ENCODE data around the gene HJV.

HJV gene

DNA sequence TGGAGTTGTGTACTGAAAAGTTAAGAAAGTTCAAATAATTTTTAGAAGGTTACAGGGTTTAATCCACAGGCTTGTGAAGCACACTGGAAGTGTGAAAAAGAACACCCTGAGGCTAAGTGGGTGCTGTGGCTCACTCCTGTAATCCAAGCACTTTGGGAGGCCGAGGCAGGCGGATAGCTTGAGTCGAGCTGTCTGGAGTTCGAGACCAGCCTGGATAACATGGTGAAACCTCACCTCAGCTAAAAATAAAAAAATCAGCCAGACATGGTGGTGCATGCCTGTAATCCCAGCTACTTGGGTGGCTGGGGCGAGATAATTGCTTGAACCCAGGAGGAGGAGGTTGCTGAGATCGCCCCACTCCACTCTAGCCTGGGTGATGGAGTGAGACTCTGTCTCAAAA lies 35.0 kb downstream of the HJV start:
- TF ChIP-seq FOXM1 (IDR thresholded peaks at IDR 0.05; ENCODE audit: borderline replicate concordance, low read depth) (no peak), TCF12 (IDR thresholded peaks at IDR 0.05; ENCODE audit: low read depth) (no peak), NFIC (IDR thresholded peaks at IDR 0.05) (no peak), TEAD4 (IDR thresholded peaks at IDR 0.05) (no peak), TAF1 (IDR thresholded peaks at IDR 0.05; ENCODE audit: low read depth) (no peak), CEBPB (IDR thresholded peaks at IDR 0.05) (no peak), RAD21 (IDR thresholded peaks at IDR 0.05; ENCODE audit: low read depth) (no peak), YY1 (IDR thresholded peaks at IDR 0.05; ENCODE audit: low read depth) (no peak), EP300 (IDR thresholded peaks at IDR 0.05; ENCODE audit: borderline replicate concordance) (no peak), CREB1 (IDR thresholded peaks at IDR 0.05; ENCODE audit: low read depth) (no peak)
- TF ChIP-seq, protein P1, sequence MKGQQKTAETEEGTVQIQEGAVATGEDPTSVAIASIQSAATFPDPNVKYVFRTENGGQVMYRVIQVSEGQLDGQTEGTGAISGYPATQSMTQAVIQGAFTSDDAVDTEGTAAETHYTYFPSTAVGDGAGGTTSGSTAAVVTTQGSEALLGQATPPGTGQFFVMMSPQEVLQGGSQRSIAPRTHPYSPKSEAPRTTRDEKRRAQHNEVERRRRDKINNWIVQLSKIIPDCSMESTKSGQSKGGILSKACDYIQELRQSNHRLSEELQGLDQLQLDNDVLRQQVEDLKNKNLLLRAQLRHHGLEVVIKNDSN (IDR thresholded peaks at IDR 0.05) = no peak
- TF ChIP-seq, protein P2, sequence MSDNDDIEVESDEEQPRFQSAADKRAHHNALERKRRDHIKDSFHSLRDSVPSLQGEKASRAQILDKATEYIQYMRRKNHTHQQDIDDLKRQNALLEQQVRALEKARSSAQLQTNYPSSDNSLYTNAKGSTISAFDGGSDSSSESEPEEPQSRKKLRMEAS (IDR thresholded peaks at IDR 0.05) = no peak
- TF ChIP-seq, protein P3, sequence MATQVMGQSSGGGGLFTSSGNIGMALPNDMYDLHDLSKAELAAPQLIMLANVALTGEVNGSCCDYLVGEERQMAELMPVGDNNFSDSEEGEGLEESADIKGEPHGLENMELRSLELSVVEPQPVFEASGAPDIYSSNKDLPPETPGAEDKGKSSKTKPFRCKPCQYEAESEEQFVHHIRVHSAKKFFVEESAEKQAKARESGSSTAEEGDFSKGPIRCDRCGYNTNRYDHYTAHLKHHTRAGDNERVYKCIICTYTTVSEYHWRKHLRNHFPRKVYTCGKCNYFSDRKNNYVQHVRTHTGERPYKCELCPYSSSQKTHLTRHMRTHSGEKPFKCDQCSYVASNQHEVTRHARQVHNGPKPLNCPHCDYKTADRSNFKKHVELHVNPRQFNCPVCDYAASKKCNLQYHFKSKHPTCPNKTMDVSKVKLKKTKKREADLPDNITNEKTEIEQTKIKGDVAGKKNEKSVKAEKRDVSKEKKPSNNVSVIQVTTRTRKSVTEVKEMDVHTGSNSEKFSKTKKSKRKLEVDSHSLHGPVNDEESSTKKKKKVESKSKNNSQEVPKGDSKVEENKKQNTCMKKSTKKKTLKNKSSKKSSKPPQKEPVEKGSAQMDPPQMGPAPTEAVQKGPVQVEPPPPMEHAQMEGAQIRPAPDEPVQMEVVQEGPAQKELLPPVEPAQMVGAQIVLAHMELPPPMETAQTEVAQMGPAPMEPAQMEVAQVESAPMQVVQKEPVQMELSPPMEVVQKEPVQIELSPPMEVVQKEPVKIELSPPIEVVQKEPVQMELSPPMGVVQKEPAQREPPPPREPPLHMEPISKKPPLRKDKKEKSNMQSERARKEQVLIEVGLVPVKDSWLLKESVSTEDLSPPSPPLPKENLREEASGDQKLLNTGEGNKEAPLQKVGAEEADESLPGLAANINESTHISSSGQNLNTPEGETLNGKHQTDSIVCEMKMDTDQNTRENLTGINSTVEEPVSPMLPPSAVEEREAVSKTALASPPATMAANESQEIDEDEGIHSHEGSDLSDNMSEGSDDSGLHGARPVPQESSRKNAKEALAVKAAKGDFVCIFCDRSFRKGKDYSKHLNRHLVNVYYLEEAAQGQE (IDR thresholded peaks at IDR 0.05; ENCODE audit: low read depth) = no peak

DNA sequence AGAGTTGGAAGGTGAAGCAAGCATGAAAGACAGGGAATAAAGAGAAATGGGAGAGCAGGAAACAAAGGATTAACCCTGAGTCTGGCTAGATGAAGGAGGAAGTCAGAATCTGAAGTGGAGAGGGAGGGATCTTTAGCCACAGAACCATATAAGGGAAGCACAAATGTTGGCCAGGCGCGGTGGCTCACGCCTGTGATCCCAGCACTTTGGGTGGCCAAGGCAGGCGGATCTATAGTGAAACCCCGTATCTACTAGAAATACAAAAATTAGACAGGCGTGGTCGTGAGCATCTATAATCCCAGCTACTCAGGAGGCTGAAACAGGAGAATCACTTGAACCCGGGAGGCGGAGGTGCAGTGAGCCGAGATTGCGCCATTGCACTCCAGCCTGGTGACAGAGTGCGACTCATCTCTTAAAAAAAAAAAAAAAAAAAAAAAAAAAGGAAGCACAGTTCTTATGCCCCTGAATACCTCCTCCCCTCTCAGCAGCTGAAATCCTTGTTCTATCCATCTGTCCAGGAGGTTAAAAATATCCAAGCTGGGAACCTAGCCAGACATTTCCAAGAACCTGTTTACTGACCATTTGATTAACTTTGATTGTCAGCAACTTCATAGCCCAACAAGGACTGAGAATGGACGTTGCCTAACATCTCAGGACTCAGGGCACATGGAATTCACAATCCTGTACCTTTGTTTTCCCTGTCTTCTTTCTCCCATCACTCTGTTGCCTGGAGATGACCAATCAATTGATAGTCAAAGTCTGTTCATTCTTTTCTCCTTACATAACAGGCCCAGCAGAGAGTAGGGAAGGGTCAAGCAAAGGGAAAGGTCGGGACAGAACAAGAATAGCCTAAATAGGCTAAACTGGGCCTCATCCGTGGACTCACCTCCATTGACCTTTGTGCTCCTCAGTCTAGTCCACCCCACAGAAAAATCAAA lies 35.8 kb downstream of the HJV start:
- TF ChIP-seq, protein P3 (IDR thresholded peaks at IDR 0.05; ENCODE audit: low read depth) = no peak
- TF ChIP-seq CEBPB (IDR thresholded peaks at IDR 0.05) (peak; percentile 59), FOXM1 (IDR thresholded peaks at IDR 0.05; ENCODE audit: borderline replicate concordance, low read depth) (no peak)

DNA sequence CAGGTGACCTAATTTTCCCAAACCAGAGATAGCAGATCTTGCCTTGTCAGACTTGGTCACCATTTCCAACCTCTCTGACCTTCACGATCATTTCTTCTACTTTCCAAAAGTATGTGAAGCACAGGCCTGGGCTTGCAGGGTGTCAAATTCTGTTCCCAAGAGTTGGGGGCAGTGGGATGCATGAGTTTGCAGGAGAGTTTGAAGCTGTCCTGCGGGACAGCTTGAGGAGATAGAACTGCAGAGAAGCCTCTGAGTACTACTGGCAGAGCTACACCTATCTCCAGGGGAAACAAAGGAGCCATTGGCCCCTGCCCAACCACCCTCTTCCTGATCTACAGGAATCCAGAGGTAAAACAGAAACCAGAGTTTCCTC lies 36.4 kb downstream of the HJV start:
- no peak for TF ChIP-seq EP300 (IDR thresholded peaks at IDR 0.05; ENCODE audit: borderline replicate concordance)
- TF ChIP-seq, protein P3 (IDR thresholded peaks at IDR 0.05; ENCODE audit: low read depth) = no peak
- no peak for TF ChIP-seq ZBTB7A (IDR thresholded peaks at IDR 0.05; ENCODE audit: low read depth)
- no peak for TF ChIP-seq TAF1 (IDR thresholded peaks at IDR 0.05; ENCODE audit: low read depth)
- TF ChIP-seq TCF12 (IDR thresholded peaks at IDR 0.05; ENCODE audit: low read depth) = no peak
- no peak for TF ChIP-seq NFIC (IDR thresholded peaks at IDR 0.05)
- TF ChIP-seq YY1 (IDR thresholded peaks at IDR 0.05; ENCODE audit: low read depth) = no peak
- no peak for TF ChIP-seq FOXM1 (IDR thresholded peaks at IDR 0.05; ENCODE audit: borderline replicate concordance, low read depth)

DNA sequence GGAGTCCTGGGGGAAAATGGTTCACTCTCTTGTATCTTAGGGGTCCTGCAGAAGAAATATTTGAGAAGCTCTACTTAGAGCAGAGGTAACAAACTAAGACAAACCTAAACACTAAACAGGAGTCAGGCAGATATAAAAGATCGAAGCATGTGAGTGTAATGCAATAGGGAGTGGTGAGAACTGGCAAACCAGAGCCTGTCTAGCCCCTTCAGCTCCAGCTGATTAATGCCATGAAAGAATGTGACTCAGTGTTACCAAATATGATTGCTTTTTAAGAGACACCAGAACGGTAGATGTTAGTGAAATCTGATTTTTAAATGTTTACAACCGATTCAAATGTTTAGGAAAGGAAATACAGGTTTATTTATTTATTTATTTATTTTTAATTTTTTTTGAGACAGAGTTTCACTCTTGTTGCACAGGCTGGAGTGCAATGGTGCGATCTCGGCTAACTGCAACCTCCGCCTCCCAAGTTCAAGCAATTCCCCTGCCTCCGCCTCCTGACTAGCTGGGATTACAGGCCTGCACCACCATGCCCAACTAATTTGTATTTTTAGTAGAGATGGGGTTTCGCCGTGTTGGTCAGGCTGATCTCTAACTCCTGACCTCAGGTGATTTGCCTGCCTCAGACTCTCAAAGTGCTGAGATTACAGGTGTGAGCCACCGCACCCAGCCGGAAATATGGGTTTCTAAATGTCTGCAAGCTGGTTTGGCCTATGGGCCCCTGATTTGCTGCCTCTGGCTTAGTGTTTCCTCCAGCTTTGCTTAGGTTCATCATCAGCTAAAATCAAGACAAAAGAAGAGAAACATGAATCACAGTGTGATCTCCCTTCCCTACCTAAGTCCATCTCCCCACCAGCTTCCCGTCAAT lies 37.3 kb downstream of the HJV start:
- TF ChIP-seq, protein P2 (IDR thresholded peaks at IDR 0.05) = no peak
- TF ChIP-seq CEBPB (IDR thresholded peaks at IDR 0.05) = no peak
- TF ChIP-seq TAF1 (IDR thresholded peaks at IDR 0.05; ENCODE audit: low read depth) = no peak
- TF ChIP-seq CREB1 (IDR thresholded peaks at IDR 0.05; ENCODE audit: low read depth) = no peak
- no peak for TF ChIP-seq TCF12 (IDR thresholded peaks at IDR 0.05; ENCODE audit: low read depth)
- TF ChIP-seq RAD21 (IDR thresholded peaks at IDR 0.05; ENCODE audit: low read depth) = no peak
- no peak for TF ChIP-seq EGR1 (IDR thresholded peaks at IDR 0.05)
- TF ChIP-seq YY1 (IDR thresholded peaks at IDR 0.05; ENCODE audit: low read depth) = no peak
- no peak for TF ChIP-seq NFIC (IDR thresholded peaks at IDR 0.05)
- TF ChIP-seq FOXM1 (IDR thresholded peaks at IDR 0.05; ENCODE audit: borderline replicate concordance, low read depth) = no peak
- TF ChIP-seq, protein P3 (IDR thresholded peaks at IDR 0.05; ENCODE audit: low read depth) = no peak
- TF ChIP-seq ZBTB7A (IDR thresholded peaks at IDR 0.05; ENCODE audit: low read depth) = no peak
- no peak for TF ChIP-seq TEAD4 (IDR thresholded peaks at IDR 0.05)
- TF ChIP-seq EP300 (IDR thresholded peaks at IDR 0.05; ENCODE audit: borderline replicate concordance) = no peak
- TF ChIP-seq, protein P1 (IDR thresholded peaks at IDR 0.05) = no peak

Data from Ishikawa (cell line).